Loucy (cell line): ENCODE data around the gene GRK3.
"Not testable (repeated sequence)": the region's sequence is repeated elsewhere in the genome, so short reads cannot be mapped to it uniquely, and the experiment has no call there.

Experiments used
- CTCF ChIP-seq: fragments of 200-600 bp; sonication (generic); conservative IDR thresholded peaks from 2 replicates; pipeline ENCODE4 v1.5.1; 2014; ENCODE audit warnings: mild to moderate bottlenecking, antibody characterized with exemption, low read length
- EZH2phosphoT487 ChIP-seq: fragments of 200-600 bp; IDR thresholded peaks from 2 replicates; pipeline ENCODE4 v1.6.1; 2018; ENCODE audit warnings: antibody characterized with exemption, mild to moderate bottlenecking, moderate library complexity, borderline replicate concordance

- not testable (repeated sequence) for TF ChIP-seq CTCF, EZH2phosphoT487
These were observed 48.7 kb downstream of the GRK3 start for GRCh38 chr22:25613131-25613530.
